NCI-H82 (cell line): ENCODE measurements around the gene CFAP99.
A peak's percentile ranks its signal among the peaks of the same experiment; 100 is the strongest.

Experiments used
- DNase-seq: peaks from one replicate; lab custom pipeline; 2025; lab: John Stamatoyannopoulos, UW

CFAP99 gene

DNA sequence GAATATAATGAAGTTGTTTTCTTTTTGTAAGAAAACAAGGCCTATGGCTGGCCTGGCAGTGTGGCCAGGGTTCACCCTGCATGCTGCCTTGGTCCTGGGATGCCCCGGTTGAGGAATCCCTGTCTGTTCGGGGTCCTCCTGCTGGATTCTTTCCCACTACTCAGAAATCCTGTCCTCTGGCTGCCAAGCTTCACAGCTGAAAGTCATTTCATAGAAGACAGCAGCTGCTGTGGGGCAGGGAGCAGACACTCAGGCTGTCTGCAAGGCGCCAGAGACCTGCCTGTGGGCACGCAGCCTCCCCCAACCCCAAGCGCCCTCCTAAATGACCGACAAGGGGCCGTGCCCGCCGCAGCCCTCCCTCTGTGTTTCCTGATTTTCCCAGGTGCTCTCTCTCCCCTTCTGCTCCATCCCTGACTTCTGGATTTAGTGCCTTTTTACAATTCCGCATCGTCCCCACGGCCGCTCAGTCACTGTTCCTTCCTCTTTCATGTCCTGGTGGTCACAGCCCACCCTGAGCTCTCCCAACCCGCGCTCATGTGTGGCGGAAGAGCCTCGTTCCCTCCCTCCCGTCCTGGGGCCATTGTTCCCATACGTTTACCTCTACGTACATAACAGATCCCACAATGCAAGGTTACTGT lies 27.9 kb upstream of the CFAP99 start:
- DNase-seq = no peak

DNA sequence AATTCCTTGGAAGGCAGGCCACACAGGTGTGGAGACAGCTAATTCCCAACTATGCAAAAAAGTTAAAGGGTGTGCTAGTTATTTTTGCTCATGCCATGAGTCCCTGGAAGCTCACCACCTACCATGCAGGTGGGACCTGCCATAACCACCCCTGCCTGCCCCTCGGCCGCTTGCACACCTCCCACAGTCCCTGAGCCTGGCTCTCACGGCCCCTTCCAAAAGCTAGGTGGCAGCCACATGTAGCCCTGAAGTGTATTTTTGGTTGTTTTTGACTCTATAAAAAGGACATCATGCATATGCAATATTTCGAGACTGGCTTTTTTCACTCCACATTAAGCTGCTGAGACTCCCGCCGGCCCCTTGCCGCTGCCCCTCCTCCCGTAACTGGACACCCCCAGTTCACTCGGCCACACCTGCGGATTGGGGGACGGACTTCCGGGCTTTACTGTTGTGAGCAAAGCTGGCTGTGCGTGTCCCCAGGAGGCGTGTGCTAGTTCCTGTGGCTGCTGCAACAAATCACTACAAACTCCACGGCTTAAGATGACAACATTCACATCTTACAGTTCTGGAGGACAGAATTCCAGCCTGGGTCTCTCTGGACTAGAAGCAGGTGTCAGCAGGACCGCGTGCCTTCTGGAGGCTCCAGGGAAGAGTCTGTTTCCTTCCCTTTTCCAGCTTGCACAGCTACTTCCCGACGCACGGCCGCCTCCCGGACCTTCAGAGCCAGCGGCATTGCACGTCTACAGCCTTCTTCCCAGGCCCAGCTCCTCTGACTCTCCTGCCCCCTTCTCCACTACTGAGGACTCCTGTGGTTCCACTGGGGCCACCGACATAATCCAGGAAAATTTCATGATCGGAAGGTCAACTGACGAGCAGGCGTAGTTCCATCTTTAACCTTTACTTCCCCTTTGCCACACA lies 25.1 kb upstream of the CFAP99 start:
- DNase-seq = no peak

DNA sequence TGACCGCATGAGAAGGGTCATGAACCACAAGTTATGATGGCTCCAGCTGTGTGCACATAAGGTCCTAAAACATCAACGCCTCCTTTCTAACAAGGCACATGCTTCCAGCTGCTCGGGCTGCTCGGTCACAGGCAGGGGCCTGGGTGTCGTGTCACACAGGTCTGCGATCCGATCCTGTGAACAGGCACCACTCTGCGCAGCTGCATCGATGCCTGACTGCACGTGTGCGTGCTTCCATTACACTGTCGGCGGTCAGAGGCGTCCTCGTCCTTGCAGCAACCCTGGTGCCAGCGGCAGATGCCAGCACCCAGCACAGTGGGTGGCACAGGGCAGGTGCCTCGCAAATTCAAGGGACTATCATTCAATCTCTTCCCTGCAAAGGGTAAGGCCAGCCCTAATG lies 24.2 kb upstream of the CFAP99 start:
- no peak for DNase-seq

DNA sequence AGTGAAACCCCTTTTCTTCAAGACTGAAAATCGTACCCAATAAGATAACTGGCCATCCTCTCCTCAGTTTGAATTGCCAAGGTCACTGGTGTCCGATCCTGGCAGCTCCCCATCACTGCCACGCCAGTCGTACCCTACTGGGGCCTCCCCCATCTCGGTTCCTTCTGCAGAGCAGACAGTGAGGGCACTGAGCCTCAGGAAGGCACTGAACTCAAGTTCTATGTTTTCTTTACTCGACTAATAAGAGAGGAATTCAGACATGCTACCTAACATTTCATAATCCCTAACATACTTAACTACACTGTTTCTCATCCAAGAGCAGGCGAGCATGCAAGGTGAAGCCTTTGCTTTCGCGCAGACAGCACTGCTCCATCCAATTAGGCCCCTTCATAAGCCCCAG lies 23.7 kb upstream of the CFAP99 start:
- peak; percentile 84 for DNase-seq

DNA sequence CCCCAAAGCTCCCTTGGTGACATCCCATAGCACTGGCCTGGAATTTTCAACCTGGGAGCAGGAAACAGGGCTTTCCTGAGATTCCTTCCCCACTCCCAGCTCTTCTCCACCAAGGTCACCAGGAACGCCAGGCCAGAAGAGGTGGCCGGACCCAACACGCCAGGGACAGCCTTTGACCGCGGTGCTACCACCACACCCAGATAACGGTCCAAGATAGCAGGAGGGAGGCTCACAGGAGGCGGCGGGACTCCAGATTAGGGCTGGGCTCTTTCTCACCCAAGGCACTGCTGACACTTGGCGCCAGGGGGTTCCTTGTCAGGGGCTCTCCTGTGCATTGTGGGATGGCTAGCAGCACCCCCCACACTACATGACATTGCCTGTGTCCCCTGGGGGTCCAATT lies 23.2 kb upstream of the CFAP99 start:
- peak; percentile 29 for DNase-seq

DNA sequence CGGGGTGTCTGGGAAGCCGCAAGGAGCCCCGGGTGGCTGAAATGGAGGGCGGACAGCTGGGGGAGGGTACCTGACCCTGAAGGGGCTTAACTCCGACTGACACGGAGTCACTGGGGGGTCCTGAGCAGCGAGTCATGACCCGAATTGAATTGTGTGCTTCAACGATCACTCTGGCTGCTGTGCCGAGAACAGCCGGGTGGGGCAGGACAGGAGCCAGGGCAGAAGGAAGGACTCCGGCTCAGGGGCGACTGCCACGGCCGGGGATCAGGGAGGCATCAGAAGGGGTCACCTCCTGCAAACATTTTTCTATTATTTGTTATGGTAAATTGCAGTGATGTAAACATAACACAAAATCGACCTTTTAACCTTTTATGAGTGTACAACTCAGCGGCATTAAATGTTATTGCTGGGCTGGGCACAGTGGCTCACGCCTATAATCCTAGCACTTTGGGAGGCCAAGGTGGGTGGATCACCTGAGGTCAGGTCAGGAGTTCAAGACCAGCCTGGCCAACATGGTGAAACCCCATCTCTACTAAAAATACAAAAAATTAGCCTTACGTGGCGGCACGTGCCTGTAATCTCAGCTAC lies 21.9 kb upstream of the CFAP99 start:
- no peak for DNase-seq

DNA sequence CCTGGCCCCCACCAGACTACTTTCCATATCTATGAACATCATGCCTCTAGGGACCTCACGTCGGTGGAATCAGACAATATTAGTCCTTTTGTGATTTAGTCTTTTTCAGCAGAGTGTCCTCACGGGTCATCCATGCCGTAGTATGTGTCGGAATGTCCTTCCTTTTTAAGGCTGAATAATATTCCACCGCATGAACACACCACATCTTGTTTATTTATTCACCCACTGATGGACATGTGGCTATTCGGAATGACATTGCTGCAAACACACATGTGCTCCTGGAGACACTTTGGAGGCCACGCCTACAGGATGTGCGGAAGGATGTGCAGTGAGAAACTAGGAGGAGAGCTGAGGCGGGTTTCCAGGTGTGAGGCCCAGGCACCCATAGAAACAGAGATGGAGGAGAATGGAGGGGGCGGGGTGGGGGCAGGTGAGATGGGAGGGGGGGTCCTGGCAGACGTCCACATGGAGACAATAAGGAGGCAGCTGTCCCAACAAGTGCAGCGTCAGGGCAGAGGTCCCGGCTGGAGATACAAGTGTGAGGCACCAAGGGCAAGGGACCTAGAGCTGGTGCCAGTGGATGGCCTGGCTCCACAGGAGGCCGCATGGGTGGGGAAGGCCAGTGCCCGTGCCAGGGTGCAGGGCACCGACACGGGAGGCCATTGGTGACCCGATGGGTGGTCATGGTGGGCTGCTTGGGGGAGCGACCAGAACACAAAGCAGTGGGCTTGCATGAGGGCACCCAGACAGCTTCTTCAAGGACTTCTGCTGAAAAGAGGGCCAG lies 21.0 kb upstream of the CFAP99 start:
- DNase-seq = no peak

DNA sequence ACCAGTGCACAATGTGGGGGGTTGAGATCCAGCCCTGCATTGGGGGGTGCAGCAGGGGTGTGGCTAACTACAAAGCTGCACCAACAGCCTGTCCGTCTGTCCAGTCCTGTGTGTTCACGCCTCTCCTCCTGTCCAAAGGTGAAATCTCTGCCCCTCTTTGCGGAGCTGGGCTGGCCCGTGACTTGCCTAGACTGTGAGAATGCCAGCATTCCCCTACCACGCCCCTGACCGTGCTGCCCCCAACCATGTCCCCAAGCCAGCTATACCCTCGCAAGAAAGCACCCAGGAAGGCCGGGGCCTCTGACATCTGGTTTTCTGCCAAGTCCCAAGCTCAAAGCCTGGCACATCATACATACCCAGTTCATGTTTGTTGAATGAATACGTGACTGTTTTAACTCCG lies 19.5 kb upstream of the CFAP99 start:
- DNase-seq = no peak

DNA sequence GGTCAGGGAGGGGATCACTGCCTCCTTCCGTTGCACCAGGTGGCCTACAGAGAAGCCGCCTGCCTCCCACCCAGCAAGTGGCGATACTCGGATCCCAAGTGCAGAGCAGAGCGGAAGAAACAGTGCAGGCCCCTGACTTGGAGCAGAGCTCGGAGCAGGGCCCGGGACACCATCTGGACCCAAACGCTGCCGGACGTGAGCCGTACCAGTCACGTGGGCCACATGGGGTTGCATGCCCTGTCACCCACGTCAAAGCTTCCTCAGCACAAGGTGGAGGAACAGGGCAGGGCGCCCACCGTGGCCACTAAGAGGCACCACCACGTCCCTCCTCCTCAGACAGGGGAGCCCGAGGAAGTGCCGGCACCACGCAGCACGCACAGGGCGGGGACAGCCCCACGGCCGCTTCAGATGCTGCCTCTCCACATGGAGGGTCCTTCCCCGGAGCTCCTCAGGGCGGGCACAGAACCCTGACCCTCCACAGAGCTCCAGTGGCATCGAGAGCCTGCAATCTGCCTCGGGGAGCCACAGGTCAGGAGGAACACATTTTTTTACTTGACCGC lies 19.0 kb upstream of the CFAP99 start:
- DNase-seq = no peak

DNA sequence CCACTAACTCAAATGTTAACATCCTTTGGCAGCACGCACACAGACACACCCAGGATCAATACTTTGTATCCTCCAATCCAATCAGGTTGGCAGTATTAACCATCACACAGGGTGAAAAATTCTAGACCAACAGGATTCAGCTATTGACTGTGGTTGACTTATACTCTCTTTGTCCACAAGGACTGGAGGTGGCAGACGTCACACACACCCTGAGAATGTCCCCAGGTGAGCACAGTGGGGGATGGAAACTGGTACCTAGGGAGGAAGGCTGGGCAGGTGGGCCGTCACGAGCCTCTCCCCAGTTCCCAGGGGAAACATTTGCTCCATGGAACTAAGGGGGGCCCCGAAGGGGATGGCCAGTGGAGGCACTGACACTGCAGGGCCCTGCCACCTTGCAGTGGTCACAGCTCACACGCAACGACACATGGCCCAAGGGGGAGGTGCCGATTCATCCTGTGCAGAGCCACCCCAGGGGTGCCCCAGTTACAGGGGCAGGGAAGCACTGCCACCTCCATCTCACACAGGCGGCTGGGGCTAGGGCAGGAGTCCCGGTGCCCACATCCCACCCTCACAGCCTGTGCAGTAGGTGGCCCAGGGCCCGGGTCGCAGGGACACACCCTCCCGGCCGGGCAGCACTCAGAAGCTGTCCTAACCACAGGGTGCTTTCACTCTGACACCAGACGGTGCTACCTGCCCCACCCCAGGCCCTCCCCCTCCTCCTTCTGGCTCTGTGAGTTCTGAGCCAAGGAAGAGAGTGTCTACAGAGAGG lies 17.7 kb upstream of the CFAP99 start:
- peak; percentile 8 for DNase-seq

DNA sequence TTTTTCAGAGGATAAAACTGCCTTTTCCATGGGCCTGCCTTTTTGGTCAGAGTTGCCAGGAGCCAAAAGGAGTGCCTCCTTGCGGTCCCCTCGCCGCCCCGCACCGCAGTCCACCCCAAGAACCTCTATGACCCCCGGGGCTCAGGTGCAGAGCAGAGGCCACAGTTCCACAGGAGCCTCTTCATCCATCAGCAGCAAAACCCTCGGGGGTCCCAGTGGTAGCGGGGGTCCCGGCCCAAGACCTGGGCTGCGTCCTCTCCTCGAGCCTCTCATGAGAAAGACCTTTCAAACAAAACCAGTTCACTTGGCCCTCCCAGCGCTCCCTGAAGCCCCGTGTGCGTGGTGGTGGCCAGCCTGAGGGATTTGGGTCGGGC lies 17.2 kb upstream of the CFAP99 start:
- DNase-seq = no peak

DNA sequence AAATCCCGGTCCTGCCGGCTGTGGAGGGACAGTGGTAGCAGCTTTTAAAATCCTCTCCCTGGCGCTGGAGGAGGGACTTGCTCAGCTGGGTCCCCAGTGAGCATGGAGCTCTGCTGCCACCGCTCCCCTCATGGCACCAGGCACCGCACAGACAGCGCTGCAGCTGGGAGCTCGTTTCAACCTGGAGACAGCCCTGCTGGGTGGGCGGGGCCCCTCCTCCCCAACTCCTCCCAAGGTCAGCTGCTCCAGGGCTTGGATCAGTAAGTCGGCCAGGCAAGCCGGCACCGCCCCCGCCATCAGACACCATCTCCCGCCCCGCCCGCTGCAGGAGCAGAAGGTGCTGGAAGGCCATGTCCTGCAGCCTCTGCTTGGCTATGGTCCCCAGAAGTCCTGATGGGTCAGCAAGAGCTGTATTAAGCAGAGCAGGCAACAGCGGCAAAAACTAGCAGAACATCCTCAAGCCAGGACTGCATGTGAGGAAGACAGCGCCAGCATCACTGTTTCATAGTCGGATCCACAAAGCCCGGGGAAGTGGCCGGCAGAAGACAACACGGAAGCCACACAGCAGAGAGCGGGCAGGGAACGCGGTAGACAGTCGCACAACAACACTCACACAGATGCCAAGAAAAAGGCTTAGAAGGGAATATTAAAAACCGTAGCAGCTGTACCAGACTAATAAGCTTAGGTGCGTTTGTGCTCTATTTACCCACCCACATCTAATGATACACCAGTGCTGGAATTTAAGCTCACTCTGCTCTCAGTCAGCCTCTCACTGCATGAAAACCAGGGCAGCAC lies 16.5 kb upstream of the CFAP99 start:
- peak; percentile 94 for DNase-seq

DNA sequence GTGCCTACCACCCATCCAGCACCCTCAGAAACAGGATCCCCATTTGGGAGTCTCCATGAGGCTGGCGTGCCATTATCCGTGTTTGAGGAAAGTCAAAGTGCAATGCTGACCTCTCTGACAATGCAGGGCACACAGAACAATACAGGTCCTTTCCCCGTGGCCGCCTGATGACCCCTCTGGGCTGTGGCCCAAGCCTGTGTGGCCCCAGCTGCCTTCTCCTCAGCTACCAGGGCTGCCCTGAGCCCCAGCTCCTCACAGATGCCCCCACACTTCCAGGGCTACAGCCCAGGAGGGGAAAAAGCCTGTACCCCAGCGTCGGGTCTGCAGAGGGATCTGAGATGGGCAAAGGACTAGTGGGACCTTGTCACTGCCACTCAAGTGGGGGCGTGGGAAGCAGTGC lies 15.8 kb upstream of the CFAP99 start:
- DNase-seq = peak; percentile 18

DNA sequence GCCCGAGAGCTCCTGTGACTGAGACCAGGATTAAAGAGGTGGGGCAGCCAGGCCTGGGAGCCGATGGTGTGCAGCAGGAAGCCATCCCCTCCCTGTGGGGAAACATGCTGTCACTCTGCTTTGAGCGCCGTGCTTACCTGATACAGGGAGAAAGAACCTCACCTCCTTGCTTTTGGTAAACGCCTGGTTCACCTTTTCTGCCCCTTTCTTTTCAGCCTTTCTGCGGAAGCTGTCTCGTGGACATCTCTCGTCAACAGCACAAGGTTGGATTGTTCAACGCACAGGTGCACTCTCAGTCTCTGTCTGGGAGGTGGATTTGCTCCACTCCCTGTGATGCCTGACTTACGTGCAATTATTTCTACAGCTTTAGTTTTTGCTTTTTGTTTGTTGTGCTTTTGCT lies 12.3 kb upstream of the CFAP99 start:
- DNase-seq = peak; percentile 33

DNA sequence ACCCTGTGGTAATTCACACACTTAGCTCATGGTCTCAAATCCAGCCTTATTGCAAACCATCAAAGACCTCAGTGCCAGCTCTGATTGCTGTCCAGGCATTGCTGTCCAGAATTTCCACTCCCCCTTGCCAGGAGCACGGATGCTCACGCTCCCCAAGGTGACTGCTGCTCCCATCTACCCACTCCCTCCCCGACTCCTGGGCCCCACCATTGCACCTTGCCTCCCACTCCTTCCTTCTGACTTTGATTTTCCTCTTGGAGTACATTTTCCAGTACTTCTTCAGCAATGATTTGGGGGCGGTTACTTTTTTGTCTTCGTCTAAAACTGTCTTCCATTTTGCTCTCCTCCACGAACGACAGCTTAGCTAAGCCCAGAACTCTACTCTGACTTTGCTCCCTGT lies 11.8 kb upstream of the CFAP99 start:
- no peak for DNase-seq

DNA sequence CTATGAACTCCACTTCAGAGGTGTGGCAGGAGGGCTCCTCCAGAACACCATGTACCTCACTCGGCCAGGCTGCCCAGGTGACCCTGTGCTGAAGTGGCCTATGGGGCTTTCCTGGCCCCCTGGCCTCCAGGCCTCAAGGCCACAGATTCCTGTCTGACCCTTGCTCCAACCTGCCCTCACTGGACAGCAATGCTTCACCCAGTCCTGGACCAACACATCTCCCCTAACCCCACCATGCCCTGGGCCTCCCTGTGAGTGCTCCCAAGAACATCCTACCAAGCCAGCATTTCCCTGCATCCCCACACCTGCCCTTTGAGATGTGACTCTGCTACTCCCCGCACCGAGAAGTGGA lies 10.8 kb upstream of the CFAP99 start:
- DNase-seq = no peak

DNA sequence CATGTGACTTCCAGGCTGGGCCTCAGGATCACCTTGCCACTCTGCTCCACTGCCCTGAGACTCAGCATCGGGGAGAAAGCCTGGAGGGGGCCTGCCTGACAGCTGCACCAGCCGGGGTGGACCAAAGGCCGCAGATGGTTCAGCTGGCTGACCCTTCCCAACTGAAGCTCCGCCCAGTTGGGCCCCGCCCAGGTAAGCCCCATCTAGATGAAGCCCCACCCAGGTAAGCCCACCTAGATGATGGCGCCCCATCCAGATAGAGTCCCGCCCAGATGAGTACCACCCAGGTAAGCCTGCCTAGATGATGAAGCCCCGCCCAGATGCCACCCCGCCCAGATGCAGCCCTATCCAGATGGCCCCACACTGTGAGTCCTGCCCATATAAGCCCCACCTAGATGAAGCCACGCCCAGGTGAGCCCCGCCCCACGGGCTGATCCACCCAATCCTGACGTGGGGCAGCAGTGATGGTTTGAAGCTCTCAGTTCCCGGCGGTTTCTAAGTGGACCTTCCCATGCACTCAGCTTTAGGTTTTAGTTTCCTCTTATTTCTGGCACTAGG lies 10.3 kb upstream of the CFAP99 start:
- peak; percentile 31 for DNase-seq

DNA sequence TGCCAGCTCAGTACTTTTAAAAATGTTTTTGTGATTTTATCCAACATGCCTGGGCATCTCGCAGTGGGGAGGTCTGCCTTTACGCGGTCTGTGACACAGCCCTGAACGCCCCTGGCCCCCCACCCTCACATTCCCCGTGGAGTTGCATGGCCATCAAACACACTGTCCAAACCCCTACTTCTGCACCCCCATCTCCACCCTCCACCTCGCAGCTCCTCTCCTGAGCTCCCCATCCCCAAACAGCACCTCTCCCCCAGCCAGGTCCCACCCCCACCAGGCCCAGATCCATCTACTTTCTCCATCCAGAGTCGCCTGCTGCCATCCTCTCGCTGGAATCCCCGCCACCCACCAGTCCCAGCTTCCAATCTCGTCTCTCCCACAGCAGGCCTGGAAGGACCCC lies 9.8 kb upstream of the CFAP99 start:
- DNase-seq = no peak

DNA sequence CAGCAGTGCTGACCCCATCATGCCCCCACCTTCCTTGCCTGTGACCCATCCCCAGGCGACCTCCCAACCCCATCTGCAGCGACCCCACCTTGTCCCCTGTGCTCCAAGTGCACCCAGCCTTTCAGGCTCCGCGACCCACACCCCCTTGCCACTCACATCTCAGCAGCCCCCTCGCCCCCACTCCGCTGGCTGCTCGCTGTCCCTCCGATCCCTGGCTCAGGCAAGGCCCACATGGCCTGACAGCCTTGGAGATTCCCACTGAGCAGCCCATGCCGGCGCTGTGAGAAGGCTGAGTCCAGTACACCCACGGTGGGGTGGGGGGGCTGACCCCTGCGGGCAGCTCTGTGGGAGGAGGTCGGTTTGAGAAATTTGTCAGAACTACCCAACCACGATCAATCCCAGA lies 9.4 kb upstream of the CFAP99 start:
- no peak for DNase-seq

DNA sequence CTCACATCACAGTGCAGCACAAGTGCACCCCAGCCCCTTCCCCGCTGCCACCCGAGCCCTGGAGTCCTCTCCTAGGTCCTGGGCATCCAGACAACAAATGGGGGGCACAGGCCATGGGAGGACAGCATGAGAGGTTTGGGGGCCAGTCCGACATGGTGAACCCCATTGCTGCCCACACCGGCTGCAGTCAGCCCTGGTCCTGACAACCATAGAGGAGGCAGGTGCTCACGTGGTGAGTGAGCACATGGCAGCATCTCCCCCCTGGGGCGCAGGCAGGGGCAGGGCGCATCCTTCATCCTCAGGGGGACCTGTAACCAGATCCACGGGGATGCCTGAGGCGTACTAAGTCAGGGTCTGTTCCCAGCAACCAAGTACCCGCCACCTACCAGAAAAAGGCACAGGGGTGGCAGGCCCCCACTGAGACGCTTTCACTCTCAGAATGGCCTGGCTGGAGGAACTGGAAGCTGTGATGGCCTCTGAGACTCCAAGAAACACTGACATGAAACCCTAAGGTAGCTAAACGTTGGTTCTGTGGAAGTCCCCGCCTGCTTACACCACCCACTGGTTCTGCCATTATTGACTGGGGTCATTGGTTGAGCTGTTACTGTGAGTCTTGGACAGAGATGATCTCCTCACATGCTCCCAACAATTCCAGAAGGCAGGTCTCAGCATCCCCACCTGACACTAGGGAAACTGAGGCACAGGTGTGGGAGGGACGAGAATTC lies 6.8 kb upstream of the CFAP99 start:
- DNase-seq = no peak
